ENCODE data around the gene SLC52A3.

Gene SLC52A3

DNA sequence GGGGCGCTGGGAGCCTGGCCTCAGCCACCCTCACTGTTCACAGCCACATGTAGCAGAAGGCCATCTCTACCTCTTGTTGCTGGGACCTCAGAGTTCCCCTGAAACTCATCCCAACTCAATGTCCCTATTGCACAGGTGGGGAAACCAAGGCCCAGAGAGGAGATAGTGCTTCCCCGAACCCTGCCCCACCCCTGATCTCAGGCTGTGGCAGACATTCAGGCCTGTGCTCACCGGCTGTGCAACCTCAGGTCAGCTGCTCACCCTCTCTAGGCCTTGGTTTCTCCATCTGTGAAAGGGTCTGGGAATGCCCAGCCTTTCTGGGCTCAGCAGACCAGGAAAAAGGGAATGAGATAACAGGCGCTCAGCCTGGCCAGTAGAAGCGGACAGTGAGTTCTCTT is 6.4 kb upstream of the SLC52A3 start:
- no peak for DNase-seq (ENCODE audit: low read depth)
- TF ChIP-seq, protein P1, sequence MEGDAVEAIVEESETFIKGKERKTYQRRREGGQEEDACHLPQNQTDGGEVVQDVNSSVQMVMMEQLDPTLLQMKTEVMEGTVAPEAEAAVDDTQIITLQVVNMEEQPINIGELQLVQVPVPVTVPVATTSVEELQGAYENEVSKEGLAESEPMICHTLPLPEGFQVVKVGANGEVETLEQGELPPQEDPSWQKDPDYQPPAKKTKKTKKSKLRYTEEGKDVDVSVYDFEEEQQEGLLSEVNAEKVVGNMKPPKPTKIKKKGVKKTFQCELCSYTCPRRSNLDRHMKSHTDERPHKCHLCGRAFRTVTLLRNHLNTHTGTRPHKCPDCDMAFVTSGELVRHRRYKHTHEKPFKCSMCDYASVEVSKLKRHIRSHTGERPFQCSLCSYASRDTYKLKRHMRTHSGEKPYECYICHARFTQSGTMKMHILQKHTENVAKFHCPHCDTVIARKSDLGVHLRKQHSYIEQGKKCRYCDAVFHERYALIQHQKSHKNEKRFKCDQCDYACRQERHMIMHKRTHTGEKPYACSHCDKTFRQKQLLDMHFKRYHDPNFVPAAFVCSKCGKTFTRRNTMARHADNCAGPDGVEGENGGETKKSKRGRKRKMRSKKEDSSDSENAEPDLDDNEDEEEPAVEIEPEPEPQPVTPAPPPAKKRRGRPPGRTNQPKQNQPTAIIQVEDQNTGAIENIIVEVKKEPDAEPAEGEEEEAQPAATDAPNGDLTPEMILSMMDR (conservative IDR thresholded peaks at IDR 0.05; ENCODE audit: low read length): no peak
- H3K4me3 ChIP-seq (ENCODE audit: low read length): no peak overlapping the region

DNA sequence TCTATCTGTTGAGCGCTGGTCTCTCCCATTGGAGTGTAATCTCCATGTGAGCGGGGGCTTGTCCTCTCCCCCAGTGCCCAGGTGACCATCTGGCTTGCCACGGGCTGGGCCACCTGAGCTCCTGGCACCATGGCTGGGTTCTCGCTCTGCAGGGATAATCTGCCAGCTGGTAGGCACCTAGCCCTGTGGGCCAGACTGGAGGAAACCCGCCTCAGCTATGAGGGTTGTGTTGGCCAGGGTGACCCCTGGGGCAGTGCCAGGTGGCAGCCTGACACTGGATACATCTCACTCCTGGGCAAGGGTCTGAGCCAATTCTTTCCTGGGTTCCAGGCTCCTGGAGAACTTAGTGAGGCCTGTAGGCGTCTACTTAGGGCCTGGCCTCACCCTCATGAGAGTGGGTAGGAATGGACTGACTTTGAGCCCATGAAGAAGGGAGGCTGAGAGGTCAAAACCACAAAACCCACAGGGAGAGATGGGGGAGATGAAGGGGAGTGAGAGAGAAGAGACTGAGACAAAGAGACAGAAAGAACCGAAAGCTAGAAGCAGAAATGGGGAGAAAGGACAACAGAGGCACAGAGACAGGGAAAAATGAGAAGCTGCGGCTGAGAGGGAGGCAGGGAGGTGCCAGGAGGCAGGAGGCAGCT is 5.8 kb upstream of the SLC52A3 start:
- TF ChIP-seq, protein P1 (conservative IDR thresholded peaks at IDR 0.05; ENCODE audit: low read length): no peak
- no peak overlapping the region for H3K4me3 ChIP-seq (ENCODE audit: low read length)
- DNase-seq (ENCODE audit: low read depth): no peak

DNA sequence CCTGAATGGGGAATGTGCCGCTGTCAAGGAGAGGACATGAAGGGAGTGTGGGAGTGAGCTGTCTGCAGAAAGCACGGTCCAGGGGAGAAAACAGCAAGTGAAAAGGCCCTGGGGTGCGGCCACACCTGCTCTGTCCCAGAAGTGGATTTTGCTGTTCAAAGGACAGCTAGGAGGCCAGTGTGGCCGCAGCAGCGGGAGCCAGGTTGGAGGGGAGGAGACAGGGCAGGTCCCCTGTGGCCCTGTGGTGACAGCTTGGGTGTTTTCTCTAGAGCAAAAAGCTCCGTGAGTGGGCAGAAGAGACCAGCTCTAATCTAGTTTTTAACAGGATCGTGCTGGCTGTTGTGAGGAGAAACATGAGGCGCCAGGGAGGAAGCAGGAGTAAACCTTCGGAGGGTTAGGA is 4.5 kb upstream of the SLC52A3 start:
- no peak overlapping the region for H3K4me3 ChIP-seq (ENCODE audit: low read length)
- TF ChIP-seq, protein P1 (conservative IDR thresholded peaks at IDR 0.05; ENCODE audit: low read length): no peak
- DNase-seq (ENCODE audit: low read depth): no peak

DNA sequence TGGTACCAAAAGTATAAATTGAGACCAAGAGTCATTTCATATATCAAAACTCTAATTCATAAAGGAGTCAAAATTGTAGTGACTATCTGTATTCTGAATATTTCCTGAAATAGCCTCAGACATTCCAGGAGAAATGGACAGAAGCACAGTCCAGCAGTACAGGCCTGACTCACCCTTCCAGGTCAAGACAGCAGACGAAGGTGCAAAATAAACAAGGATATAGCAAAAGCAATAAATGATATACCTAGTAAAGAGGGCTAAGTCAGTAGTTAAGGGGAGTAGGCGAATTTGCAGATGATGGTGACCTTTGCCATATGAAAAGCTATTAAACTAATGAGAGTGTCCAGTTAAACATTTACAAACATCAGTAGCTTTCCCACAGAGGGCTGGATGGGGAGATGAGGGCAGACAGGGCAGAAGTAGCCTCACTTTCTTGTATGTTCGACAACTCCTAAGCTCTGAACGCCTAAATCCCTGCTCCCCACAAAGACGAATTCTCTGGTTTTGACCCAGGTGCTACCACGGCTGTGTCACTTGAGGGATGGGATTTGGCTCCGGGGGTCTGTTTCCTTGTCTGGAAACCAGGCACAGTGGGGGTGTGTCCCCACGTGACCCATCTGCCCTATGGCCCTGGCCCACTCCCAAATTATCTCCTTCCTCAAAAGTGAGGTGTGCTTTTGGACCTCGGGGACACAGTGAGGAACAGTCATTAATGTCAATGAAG is 3.6 kb upstream of the SLC52A3 start:
- no peak for DNase-seq (ENCODE audit: low read depth)
- H3K4me3 ChIP-seq (ENCODE audit: low read length): no peak overlapping the region
- TF ChIP-seq, protein P1 (conservative IDR thresholded peaks at IDR 0.05; ENCODE audit: low read length): no peak

DNA sequence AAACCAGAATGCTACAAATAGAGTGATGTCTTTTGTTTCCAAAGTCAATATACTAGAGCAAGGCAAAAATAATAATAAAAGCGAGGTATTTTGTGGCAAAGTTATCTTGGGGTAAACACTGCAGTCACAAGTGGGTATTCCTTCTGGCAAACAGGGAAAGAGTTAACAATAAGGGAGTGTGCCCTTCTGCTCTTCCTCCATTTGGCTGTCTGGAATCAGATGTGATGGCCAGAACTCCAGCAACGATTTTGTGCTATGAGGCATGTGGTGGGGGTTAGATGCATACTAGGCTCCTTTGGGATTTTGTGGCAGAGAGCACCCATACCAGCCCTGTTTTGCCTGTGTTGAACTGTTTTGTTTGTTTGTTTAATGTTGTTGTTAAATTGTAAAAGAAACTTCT is 2.4 kb upstream of the SLC52A3 start:
- no peak for DNase-seq (ENCODE audit: low read depth)
- H3K4me3 ChIP-seq (ENCODE audit: low read length): no peak overlapping the region
- TF ChIP-seq, protein P1 (conservative IDR thresholded peaks at IDR 0.05; ENCODE audit: low read length): no peak

DNA sequence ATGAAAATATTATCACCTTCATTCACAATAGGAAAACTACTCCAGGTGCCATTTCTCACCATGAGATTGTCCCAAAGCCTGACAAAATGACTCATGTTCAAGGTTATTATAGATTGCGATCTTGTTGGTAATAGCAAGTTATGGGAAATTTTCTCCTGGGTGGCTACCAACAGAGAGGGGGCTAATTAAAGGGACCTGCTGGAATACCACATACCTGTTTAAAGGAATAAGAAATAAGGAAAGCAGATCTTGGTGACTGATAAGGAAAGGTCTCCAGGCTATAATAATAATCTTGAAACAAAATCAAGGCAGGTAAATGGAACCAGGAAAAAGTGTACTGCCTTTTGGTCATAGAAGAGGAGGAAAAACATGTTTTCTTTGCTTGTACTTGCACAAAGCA is 1.4 kb downstream of the SLC52A3 start:
- no peak for DNase-seq (ENCODE audit: low read depth)
- TF ChIP-seq, protein P1 (conservative IDR thresholded peaks at IDR 0.05; ENCODE audit: low read length): no peak
- no peak overlapping the region for H3K4me3 ChIP-seq (ENCODE audit: low read length)

DNA sequence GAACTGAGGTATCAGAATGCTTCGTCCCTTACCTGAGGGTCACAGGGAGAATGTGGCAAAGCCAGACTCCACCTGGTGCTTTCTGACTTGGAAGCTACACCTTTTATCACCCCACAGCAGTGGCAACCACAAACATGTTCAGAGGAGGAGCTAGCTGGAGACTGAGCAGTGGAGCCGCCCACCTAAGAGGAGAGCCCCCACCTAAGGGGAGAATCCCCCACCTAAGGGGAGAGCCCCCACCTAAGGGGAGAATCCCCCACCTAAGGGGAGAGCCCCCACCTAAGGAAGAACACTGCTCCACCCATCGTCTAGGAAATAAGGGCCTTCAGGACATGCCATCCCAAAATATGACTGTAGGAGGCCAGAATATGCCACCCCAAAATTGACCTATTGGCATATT is 4.0 kb downstream of the SLC52A3 start:
- H3K4me3 ChIP-seq (ENCODE audit: low read length): no peak overlapping the region
- TF ChIP-seq, protein P1 (conservative IDR thresholded peaks at IDR 0.05; ENCODE audit: low read length): no peak
- no peak for DNase-seq (ENCODE audit: low read depth)

Data from AG10803 (cell line).